ENCODE data around the gene PRDM15.
A peak's percentile ranks its signal among the peaks of the same experiment; 100 is the strongest.

The PRDM15 gene

GRCh38 chr21:41908829-41909228 is 29.7 kb upstream of the PRDM15 start:
- DNase-seq (ENCODE audit: low spot score), result no peak

DNA sequence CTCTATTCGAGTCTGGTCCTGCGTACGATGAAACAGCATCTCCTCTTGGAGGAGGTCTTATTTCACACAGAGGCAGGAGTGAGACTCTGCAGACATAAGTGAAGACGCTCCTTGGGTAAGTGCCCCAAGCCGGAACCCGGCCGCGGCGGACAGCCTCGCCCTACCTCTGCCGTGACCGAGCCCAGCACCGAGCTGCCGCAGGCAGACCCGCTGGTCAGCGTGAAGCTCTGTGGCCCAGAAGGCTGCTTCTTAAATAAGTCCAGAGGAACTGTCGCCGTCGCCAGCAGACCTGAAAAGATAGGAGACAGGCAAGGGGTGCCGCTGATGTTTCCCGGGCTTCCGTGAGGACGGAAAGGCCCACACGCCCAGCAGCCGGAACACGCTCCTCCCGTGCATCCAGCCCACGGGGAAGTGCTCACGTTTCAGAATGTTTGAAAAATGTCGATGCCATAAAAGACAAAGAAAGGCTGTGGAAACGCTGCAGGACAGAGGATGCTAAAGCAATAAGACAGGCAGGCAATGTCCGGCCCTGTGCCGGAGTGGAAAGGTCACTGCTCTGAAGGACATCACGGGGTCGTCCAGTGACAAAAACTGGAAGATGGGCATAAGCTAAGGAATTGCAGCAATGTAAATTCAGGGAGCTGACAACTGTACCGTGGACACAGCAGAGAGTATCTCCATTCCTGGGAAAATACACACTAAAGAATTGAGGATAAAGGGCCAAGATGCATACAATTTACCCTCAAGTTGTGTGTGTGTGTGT is 28.5 kb upstream of the PRDM15 start:
- DNase-seq (ENCODE audit: low spot score), result no peak

DNA sequence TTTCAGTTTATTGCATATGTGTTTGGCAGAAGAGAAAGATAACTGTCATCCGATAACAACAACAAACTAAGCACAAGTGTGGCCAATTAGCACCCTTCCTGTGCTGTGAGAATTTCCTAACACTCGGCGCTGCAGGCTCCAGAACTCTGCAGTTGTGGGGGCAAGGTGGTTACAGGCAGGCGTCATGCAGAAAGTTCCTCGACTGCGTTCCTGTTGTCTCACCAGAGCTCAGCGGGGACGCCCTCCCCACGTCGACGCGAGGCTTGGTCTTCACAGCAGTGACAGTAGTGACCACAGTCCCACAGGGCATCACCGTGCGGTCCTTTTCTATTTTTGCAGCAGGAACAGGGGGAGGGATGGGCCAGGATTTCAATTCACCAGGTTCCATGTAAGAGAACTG is 27.6 kb upstream of the PRDM15 start:
- DNase-seq (ENCODE audit: low spot score), result no peak

- no peak for DNase-seq (ENCODE audit: low spot score)
Measured at GRCh38 chr21:41903559-41904351, 24.6 kb upstream of the PRDM15 start.

DNA sequence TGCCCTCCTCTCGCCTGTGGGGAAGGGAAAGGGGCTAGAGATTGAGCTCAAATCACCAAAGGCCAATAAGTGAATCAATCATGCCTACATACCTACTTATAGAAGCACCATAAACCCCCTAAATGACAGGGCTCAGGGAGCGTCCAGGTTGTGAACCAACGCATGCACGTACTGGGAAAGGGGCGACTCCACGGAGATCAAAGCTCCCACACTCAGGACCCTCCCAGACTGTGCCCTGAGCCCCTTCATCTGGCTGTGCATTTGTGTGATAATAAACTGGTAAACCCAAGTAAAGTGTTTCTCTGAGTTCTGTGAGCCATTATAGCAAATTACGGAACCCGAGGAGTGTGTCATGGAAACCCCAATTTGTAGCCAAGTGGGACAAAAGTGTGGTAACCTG is 23.8 kb upstream of the PRDM15 start:
- no peak for DNase-seq (ENCODE audit: low spot score)

- no peak for DNase-seq (ENCODE audit: low spot score)
Measured at GRCh38 chr21:41901782-41902181, 22.6 kb upstream of the PRDM15 start.

DNA sequence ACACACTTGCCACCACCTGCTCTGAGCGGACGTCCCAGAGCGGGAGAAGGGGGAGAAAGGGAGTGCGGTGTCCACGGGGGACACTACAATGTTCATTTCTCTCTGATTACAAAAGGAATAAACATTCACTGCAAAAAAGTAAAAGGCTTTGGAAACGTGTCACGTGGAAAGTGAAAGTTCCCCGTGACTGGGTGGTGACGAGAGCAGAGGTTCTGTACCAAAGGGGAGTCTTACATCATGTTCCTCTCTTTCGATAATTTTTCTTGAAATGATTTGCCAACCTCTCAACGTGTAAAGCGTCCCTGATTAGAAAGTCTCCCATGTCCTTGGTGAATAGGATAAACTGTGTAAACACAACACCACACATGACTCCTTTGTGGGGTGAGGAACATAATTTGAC is 22.0 kb upstream of the PRDM15 start:
- no peak for DNase-seq (ENCODE audit: low spot score)

- no peak for DNase-seq (ENCODE audit: low spot score)
Measured at GRCh38 chr21:41900401-41900800, 21.3 kb upstream of the PRDM15 start.

DNA sequence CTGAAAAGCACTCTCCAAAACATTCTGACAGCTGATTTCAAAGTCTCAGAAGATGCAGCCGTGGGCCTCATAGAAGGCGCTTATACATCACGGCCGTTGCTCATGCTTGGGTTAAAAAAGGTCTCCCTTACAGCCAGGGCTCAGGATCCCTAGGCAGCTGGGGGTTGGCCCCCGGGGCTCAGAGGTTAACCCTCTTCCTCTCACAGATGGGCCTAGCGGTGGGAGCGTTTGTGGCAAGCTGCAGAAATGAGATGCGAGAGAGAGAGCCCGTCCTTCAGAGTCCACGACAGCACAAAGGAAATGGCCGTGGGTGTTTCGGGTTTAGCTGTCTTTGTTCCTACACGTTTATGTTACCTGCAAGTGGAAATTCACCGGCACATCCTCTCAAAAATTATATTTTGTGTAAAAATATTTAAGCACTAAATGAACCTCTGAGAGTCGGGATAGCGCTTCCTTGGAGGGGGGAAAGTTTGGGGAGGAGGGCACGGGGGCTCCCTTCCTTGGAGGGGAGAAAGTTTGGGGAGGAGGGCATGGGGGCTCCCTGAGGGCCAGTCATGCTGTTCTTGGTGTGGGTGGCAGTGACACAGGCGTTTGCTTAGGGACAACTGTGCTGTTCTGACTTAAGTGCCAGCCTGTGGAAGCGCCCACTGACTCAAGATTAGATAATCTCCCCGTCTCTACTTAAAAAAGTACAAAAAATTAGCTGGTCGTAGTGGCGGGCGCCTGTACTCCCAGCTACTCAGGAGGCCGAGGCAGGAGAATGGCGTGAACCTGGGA is 20.5 kb upstream of the PRDM15 start:
- DNase-seq (ENCODE audit: low spot score), result no peak

- no peak for DNase-seq (ENCODE audit: low spot score)
Measured at GRCh38 chr21:41898998-41899397, 19.9 kb upstream of the PRDM15 start.

DNA sequence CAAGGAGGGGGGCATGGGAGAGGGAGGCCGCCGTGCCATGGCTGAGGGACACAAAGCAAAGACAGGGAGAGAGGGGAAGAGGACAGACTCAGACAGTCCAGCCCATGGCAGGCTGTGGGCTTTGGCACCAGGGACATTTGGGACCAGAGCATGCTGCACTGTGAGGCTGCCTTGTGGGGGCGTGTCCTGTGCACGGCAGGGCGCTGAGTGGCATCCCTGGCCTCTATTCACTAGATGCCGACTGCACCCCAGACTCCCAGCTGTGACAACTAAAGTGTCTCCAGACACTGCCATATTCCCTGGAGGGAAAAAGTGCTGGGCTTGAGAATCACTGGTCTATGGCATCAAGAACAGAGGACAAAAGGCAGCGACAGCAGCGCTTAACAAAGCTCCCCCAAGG is 18.6 kb upstream of the PRDM15 start:
- DNase-seq (ENCODE audit: low spot score), result no peak

- no peak for DNase-seq (ENCODE audit: low spot score)
Measured at GRCh38 chr21:41897047-41897669, 18.0 kb upstream of the PRDM15 start.

- peak; percentile 33 for DNase-seq (ENCODE audit: low spot score)
Measured at GRCh38 chr21:41895643-41896493, 16.7 kb upstream of the PRDM15 start.

- DNase-seq (ENCODE audit: low spot score), result no peak
Measured at GRCh38 chr21:41894922-41895557, 15.9 kb upstream of the PRDM15 start.

GRCh38 chr21:41894511-41894910 is 15.4 kb upstream of the PRDM15 start:
- DNase-seq (ENCODE audit: low spot score), result no peak

GRCh38 chr21:41892726-41893125 is 13.6 kb upstream of the PRDM15 start:
- DNase-seq (ENCODE audit: low spot score), result no peak

GRCh38 chr21:41891132-41891531 is 12.0 kb upstream of the PRDM15 start:
- no peak for DNase-seq (ENCODE audit: low spot score)

- DNase-seq (ENCODE audit: low spot score), result no peak
Measured at GRCh38 chr21:41890355-41890754, 11.2 kb upstream of the PRDM15 start.

GRCh38 chr21:41888749-41889376 is 9.7 kb upstream of the PRDM15 start:
- no peak for DNase-seq (ENCODE audit: low spot score)

- DNase-seq (ENCODE audit: low spot score), result no peak
Measured at GRCh38 chr21:41887667-41888066, 8.5 kb upstream of the PRDM15 start.
